Stimulated activated CD4-positive, alpha-beta T cell treated with anti-CD3 and anti-CD28 coated beads, TNF-alpha, amount 100 ng/mL, for 24 hours (primary cell): ENCODE measurements around the gene MDH1B.

Experiments
- DNase-seq, 3 experiments: peaks; one replicate each; pipeline ENCODE4 v3.0.0-alpha.2; 2020; ENCODE audit warnings: low read depth in 3 of 3

The MDH1B gene

DNA sequence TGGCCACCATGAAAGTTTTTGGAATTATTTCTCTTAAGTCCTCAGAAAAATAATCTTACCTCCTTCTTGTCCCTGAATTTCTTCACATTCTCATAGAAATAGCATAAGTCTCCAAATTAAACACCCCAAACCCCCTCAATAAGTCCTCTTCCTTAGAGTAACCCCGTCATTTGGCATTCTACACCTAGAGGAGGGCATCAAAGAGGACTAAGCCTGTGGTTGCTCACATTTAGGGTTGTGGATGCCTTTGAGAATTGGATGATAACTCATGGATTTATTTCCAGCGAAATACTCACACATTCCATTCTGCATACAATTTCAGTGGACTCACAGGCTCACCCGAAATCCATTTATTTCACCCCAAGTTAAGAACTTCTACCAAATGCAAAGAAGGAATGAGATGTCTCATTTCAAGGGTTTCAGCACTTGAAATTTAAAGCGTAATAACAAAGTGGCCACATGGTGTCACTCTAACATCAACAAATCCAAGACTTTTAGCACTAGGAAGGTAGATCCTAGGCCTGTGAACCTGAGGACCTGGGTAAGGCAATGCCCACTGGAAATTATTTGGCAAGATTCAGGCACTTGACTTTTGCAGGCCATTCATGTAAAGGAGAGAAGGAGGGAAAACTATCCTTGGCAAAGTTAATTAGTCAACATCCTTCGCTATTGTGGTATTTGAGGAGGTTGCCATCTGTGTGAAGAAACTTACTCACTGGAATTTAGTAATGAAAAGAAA is 71.6 kb downstream of the MDH1B start:
- DNase-seq: peak in 1 of 3 experiments; percentile 26

- DNase-seq: no peak
These were observed 72.2 kb downstream of the MDH1B start for GRCh38 chr2:206692971-206693370.

DNA sequence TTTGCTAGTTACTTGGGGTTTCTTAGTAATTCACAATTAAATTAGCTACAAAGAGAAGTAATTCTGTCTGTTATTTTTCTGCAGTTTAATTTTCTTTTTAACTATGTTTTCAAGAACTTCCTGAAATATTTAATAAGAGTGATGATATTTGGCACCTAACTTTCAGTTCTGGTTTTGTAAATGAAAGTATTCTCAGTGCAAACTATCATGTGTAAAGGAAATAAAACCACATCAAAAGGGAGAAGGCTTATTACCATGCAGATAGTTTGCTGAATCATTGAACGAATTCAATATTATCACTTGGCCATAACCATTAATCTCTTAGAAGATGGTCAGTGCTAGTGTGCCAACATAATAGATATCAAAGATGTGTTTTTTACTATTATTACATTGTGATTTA is 76.1 kb downstream of the MDH1B start:
- no peak for DNase-seq

DNA sequence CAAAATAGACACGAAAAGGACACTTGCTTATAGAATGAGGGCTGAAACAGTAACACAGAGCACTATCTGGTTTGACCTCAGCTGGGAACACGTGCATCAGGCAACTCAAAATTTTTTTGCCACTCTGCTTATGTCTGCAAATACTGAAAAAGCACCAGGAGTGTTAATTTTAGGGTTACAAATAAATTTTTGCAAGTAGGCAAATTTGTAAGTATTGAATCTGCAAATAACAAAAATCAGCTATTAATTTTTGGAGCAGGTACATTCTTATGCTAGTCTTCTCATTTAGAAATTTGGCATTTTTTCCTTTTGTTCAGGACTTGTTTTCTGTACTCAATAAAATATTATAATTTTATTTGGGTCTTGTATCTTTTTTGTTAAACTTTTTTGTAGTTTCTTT is 76.7 kb downstream of the MDH1B start:
- no peak for DNase-seq
